SK-N-MC (cell line): ENCODE data around the gene ABHD15.

Experiments
- EZH2 ChIP-seq: fragments of 200-600 bp; sonication (generic); IDR thresholded peaks from one replicate; pipeline ENCODE4 v1.6.1; 2017; ENCODE audit warnings: antibody characterized with exemption
- POLR2AphosphoS5 ChIP-seq: IDR thresholded peaks from 2 replicates; pipeline ENCODE4 v1.6.1; 2012; ENCODE audit warnings: mild to moderate bottlenecking, low read depth, low read length, borderline replicate concordance

DNA sequence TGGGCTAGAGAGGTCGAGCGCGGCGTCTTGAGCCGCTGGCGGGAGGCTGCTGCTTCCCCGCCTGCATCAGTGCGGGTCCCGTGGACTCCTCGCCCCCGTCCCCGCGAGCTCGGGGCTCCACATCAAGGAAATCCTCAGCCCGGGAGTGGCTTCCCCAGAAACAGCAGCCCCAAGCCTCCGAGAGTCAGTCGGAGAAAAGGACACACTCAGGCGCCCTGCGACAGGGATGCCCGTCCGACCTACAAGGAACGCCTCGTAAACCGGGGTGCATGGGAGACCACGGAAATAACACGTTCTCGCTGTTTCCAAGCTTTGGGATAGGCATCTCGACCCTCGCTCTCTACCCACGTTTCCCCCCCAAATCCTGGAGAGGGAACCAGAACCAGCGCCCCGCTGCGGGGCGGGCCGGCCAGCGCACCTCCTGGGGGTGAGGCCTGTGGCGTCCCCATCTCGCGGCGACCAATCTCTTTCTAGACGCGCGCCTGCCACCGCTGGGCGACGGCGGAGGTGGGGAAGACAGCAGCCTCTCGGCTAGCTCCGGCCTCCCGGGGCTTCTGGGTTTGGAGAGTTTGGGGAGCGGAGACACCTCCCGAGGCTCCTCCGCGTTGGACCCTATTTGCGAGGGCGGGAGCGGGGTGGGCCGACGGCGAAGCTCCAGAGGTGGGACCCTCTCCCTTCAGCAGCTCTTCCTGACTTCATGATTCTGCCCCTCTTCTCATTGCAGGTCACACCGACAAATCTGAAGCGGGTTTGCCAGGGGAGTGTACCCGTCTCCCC lies 905 bp upstream of the ABHD15 start:
- TF ChIP-seq EZH2 = no peak
- TF ChIP-seq POLR2AphosphoS5 = no peak
